PC-9 (cell line): ENCODE data around the gene OR4K14. TPM values are rescaled to one million over a fixed set of nuclear protein-coding genes. Genes with fewer than 3 reads are reported as not detected.

Experiments used
- BruUV-seq: library from RNA; stranded (reverse); fragments of 400-500 nt; replicated peaks from 2 replicates; lab custom pipeline; 2021; lab: Mats Ljungman, UMichigan
- CTCF ChIA-PET: fragments of 300-600 bp; sonication (Branson Sonifier 250); formaldehyde crosslinking; loops from one replicate; lab custom pipeline; 2022; ENCODE audit warnings: antibody characterized with exemption; lab: Charles Lee
- POLR2A ChIA-PET: fragments of 300-600 bp; sonication (Branson Sonifier 250); formaldehyde crosslinking; loops from one replicate; lab custom pipeline; 2022; ENCODE audit warnings: antibody characterized with exemption; ENCODE audit not compliant: unreplicated experiment; lab: Charles Lee
- DNase-seq, 2 experiments: peaks; one replicate each; pipeline versions ENCODE4 v3.0.0 to v3.0.0-alpha.2; 2015 to 2022; ENCODE audit warnings: mixed read lengths in 1 of 2
- H2AFZ ChIP-seq: fragments of 200-600 bp; sonication (generic); 2 replicates; pipeline ENCODE4 v1.8.1; 2017; ENCODE audit warnings: antibody characterized with exemption
- H3F3A ChIP-seq: fragments of 200-600 bp; sonication (generic); 2 replicates; pipeline ENCODE4 v1.8.1; 2017; ENCODE audit warnings: antibody characterized with exemption, mild to moderate bottlenecking, low read depth; ENCODE audit not compliant: insufficient read depth
- H3K27ac ChIP-seq: fragments of 200-600 bp; sonication (generic); 2 replicates; pipeline ENCODE4 v1.6.1; 2016; ENCODE audit warnings: mixed run types
- H3K27me3 ChIP-seq: fragments of 200-600 bp; sonication (generic); 2 replicates; pipeline ENCODE4 v1.6.1; 2016; ENCODE audit warnings: low read depth, mixed run types; ENCODE audit not compliant: insufficient read depth
- H3K36me3 ChIP-seq: fragments of 200-600 bp; sonication (generic); 2 replicates; pipeline ENCODE4 v1.6.1; 2016; ENCODE audit warnings: low read depth, mixed run types
- H3K4me1 ChIP-seq: fragments of 200-600 bp; sonication (generic); replicated peaks from 2 replicates; pipeline ENCODE4 v1.6.1; 2016; ENCODE audit warnings: mixed run types; ENCODE audit not compliant: insufficient read depth
- H3K4me2 ChIP-seq: fragments of 200-600 bp; sonication (generic); 2 replicates; pipeline ENCODE4 v1.6.1; 2017; ENCODE audit warnings: mixed run types
- H3K4me3 ChIP-seq: fragments of 200-600 bp; sonication (generic); 2 replicates; pipeline ENCODE4 v1.6.1; 2016; ENCODE audit warnings: mixed run types
- H3K79me2 ChIP-seq: fragments of 200-600 bp; sonication (generic); 2 replicates; pipeline ENCODE4 v1.6.1; 2017; ENCODE audit warnings: low read depth, mixed run types
- H3K9me2 ChIP-seq: fragments of 200-600 bp; sonication (generic); 2 replicates; pipeline ENCODE4 v1.8.1; 2017; ENCODE audit warnings: mild to moderate bottlenecking; ENCODE audit not compliant: insufficient read depth
- H3K9me3 ChIP-seq: fragments of 200-600 bp; sonication (generic); 2 replicates; pipeline ENCODE4 v1.8.1; 2016; ENCODE audit warnings: low read depth; ENCODE audit not compliant: insufficient read depth
- H4K20me1 ChIP-seq: fragments of 200-600 bp; sonication (generic); 2 replicates; pipeline ENCODE4 v1.8.1; 2017; ENCODE audit not compliant: insufficient read depth
- CTCF ChIP-seq: fragments of 200-600 bp; sonication (generic); conservative IDR thresholded peaks from 2 replicates; pipeline ENCODE4 v1.6.1; 2017; ENCODE audit warnings: mixed run types, antibody characterized with exemption, mild to moderate bottlenecking, moderate library complexity
- EZH2 ChIP-seq: fragments of 200-600 bp; sonication (generic); IDR thresholded peaks from 2 replicates; pipeline ENCODE4 v1.8.0; 2017; ENCODE audit warnings: antibody characterized with exemption, low read depth
- intact Hi-C: fragments of 100-400 bp; cut with micrococcal nuclease; formaldehyde crosslinking; loops from one replicate; pipeline ENCODE4 v1.10.0; 2022; ENCODE audit not compliant: unreplicated experiment
- total RNA-seq: library from RNA; stranded (reverse); gene quantifications from 2 replicates; pipeline ENCODE4 v1.2.3, GENCODE V29; 2021

Gene OR4K14
- total RNA-seq, 1 experiment from 2014 or later = not detected

DNA sequence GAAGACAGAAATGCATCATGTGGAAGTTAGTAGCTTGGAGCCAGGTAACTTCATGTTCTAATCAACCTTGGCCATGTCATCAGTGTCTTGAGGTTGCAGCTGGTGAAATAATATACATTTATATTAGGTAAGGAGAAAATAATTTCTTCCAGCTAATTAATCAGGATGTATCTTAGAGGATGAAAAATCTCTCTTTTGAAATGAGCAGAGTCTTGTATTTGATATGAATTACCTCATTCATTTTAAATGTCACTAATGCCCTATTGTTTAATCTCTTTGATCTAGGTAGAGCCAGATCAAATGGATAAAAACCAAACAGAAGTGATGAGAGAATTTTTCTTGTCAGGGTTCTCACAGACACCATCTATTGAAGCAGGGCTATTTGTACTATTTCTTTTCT lies 17.2 kb downstream of the OR4K14 start, which contains the start of gene OR4Q2:
Gene OR4Q2, plus strand, starts transcription at position 301 of the 400 bp plus-strand sequence.
- Histone ChIP-seq H4K20me1 (no peaks in the 10 kb centered on the region), H3K79me2 (no peaks in the 10 kb centered on the region), H3K9me2 (no peaks in the 10 kb centered on the region), H3K4me3 (no peak within 1 kb of the TSS), H3K36me3 (no peaks in the 10 kb centered on the region), H2AFZ (no peak within 1 kb of the TSS), H3K4me1 (no peaks in the 10 kb centered on the region), H3F3A (no peaks in the 10 kb centered on the region), H3K4me2 (no peak within 1 kb of the TSS), H3K27me3 (no peaks in the 10 kb centered on the region), H3K9me3 (no peaks in the 10 kb centered on the region), H3K27ac (no peak within 1 kb of the TSS)
- no peak for DNase-seq
- ChIA-PET POLR2A (no interaction called here), CTCF (no interaction called here)
- no TSS peak for BruUV-seq
- no peak for TF ChIP-seq EZH2
- no peak for TF ChIP-seq CTCF
- intact Hi-C loops = no loop called here

- H3K27ac ChIP-seq = no peak overlapping the region
- BruUV-seq = no TSS peak
- no peak for DNase-seq
- H3K4me1 ChIP-seq = no peaks in the 10 kb centered on the region
- no peaks in the 10 kb centered on the region for H3K27me3 ChIP-seq
- no peak overlapping the region for H2AFZ ChIP-seq
- H3K4me3 ChIP-seq = no peak overlapping the region
- no peaks in the 10 kb centered on the region for H3K9me3 ChIP-seq
- H4K20me1 ChIP-seq = no peaks in the 10 kb centered on the region; the same call in 1 of the 2 replicates
- no peaks in the 10 kb centered on the region for H3K9me2 ChIP-seq
- H3K4me2 ChIP-seq = no peak overlapping the region
- intact Hi-C loops = no loop called here
- no peaks in the 10 kb centered on the region for H3F3A ChIP-seq
- TF ChIP-seq CTCF (no peak), EZH2 (no peak)
- ChIA-PET POLR2A (no interaction called here), CTCF (no interaction called here)
- no peaks in the 10 kb centered on the region for H3K79me2 ChIP-seq
- H3K36me3 ChIP-seq = no peaks in the 10 kb centered on the region
Observed at GRCh38 chr14:19993438-19993837, 25.7 kb downstream of the OR4K14 start.

- Histone ChIP-seq H3K79me2 (no peaks in the 10 kb centered on the region), H3K36me3 (no peaks in the 10 kb centered on the region), H3K9me2 (no peaks in the 10 kb centered on the region), H3F3A (no peaks in the 10 kb centered on the region), H4K20me1 (no peaks in the 10 kb centered on the region), H3K27ac (no peak within 1 kb of the TSS), H3K4me2 (no peak within 1 kb of the TSS), H3K4me3 (no peak within 1 kb of the TSS), H2AFZ (no peak within 1 kb of the TSS), H3K9me3 (no peaks in the 10 kb centered on the region), H3K27me3 (no peaks in the 10 kb centered on the region), H3K4me1 (no peaks in the 10 kb centered on the region)
- POLR2A ChIA-PET = no interaction called here
- BruUV-seq = no TSS peak
- no peak for TF ChIP-seq CTCF
- TF ChIP-seq EZH2 = no peak
- intact Hi-C loops = no loop called here
- CTCF ChIA-PET = no interaction called here
- DNase-seq = no peak
Observed at GRCh38 chr14:19975291-19975690, 43.8 kb downstream of the OR4K14 start, which contains the start of gene OR4K15. OR4K15 (plus strand) TSS chr14:19975591; CDS start chr14:19975591, 0 bp downstream.
